Neuronal stem cell (in vitro differentiated cells): ENCODE results near the gene SURF2.
"Not testable (repeated sequence)": the region's sequence is repeated elsewhere in the genome, so short reads cannot be mapped to it uniquely, and the experiment has no call there.

ENCODE experiments used
- DNase-seq: peaks from one replicate; pipeline ENCODE4 v3.0.0-alpha.2; 2013; ENCODE audit warnings: low spot score
- H2AFZ ChIP-seq: one replicate; pipeline ENCODE4 v1.6.1; 2013; ENCODE audit warnings: mild to moderate bottlenecking, low read length, inconsistent platforms
- H2AK5ac ChIP-seq: 2 replicates; pipeline ENCODE4 v1.6.1; 2013; ENCODE audit warnings: low read depth, mild to moderate bottlenecking, inconsistent platforms, low read length, moderate library complexity, mixed read lengths
- H2BK120ac ChIP-seq: 2 replicates; pipeline ENCODE4 v1.6.1; 2013; ENCODE audit warnings: low read depth, mild to moderate bottlenecking, inconsistent platforms, low read length, moderate library complexity, mixed read lengths
- H2BK12ac ChIP-seq: one replicate; pipeline ENCODE4 v1.6.1; 2013; ENCODE audit warnings: low read length, inconsistent platforms
- H2BK15ac ChIP-seq: 2 replicates; pipeline ENCODE4 v1.6.1; 2013; ENCODE audit warnings: mild to moderate bottlenecking, low read length, inconsistent platforms, mixed read lengths
- H2BK5ac ChIP-seq: one replicate; pipeline ENCODE4 v1.6.1; 2013; ENCODE audit warnings: inconsistent platforms, mild to moderate bottlenecking, low read length, moderate library complexity
- H3K14ac ChIP-seq: one replicate; pipeline ENCODE4 v1.6.1; 2013; ENCODE audit warnings: low read length, inconsistent platforms
- H3K18ac ChIP-seq: 2 replicates; pipeline ENCODE4 v1.6.1; 2013; ENCODE audit warnings: low read length, inconsistent platforms
- H3K23ac ChIP-seq: 2 replicates; pipeline ENCODE4 v1.6.1; 2013; ENCODE audit warnings: low read depth, mild to moderate bottlenecking, mixed read lengths, low read length, inconsistent platforms; ENCODE audit not compliant: poor library complexity
- H3K27ac ChIP-seq: replicated peaks from 3 replicates; pipeline ENCODE4 v1.5.1; 2013; ENCODE audit warnings: low read length, inconsistent platforms
- H3K27me3 ChIP-seq, 3 experiments: 2 replicates each; pipeline ENCODE4 v1.6.1; 2013; ENCODE audit warnings: low read length in 3 of 3, mild to moderate bottlenecking in 2 of 3, inconsistent platforms in 1 of 3, low read depth in 1 of 3, mixed read lengths in 1 of 3, moderate library complexity in 1 of 3; ENCODE audit not compliant: control insufficient read depth in 3 of 3, insufficient read depth in 3 of 3
- H3K36me3 ChIP-seq, 2 donors: replicated peaks in 1 of 2; 2 replicates each; pipeline ENCODE4 v1.6.1; 2013; ENCODE audit warnings: low read length in 2 of 2; ENCODE audit not compliant: control insufficient read depth in 2 of 2, insufficient read depth in 2 of 2
- H3K4ac ChIP-seq: 2 replicates; pipeline ENCODE4 v1.6.1; 2013; ENCODE audit warnings: inconsistent platforms, mild to moderate bottlenecking, low read length, moderate library complexity
- H3K4me1 ChIP-seq, 2 donors: 1 replicate in 1 of 2; 2 replicates in 1 of 2; pipeline ENCODE4 v1.6.1; 2013; ENCODE audit warnings: low read length in 2 of 2, low read depth in 1 of 2; ENCODE audit not compliant: control insufficient read depth in 2 of 2, insufficient read depth in 1 of 2
- H3K4me2 ChIP-seq: one replicate; pipeline ENCODE4 v1.6.1; 2013; ENCODE audit warnings: mild to moderate bottlenecking, low read length, inconsistent platforms; ENCODE audit not compliant: insufficient read depth, poor library complexity, severe bottlenecking
- H3K4me3 ChIP-seq, 2 donors: 2 replicates each; pipeline ENCODE4 v1.5.1; 2013; ENCODE audit warnings: low read length in 2 of 2, mild to moderate bottlenecking in 2 of 2, inconsistent platforms in 1 of 2, moderate library complexity in 1 of 2
- H3K79me1 ChIP-seq: one replicate; pipeline ENCODE4 v1.6.1; 2013; ENCODE audit warnings: low read depth, mild to moderate bottlenecking, inconsistent platforms, low read length, moderate library complexity
- H3K9ac ChIP-seq: one replicate; pipeline ENCODE4 v1.6.1; 2013; ENCODE audit warnings: mild to moderate bottlenecking, low read depth, low read length, inconsistent platforms; ENCODE audit not compliant: poor library complexity
- H3K9me3 ChIP-seq, 2 donors: replicated peaks in 1 of 2; 2 replicates each; pipeline versions ENCODE3 to v1.6.1; 2013; ENCODE audit warnings: low read length in 2 of 2, mild to moderate bottlenecking in 2 of 2, inconsistent platforms in 1 of 2, low read depth in 1 of 2, mixed read lengths in 1 of 2, moderate library complexity in 1 of 2; ENCODE audit not compliant: control insufficient read depth in 2 of 2, insufficient read depth in 1 of 2
- H4K8ac ChIP-seq: one replicate; pipeline ENCODE4 v1.6.1; 2013; ENCODE audit warnings: low read depth, mild to moderate bottlenecking, inconsistent platforms, low read length, moderate library complexity
- H4K91ac ChIP-seq: one replicate; pipeline ENCODE4 v1.6.1; 2013; ENCODE audit warnings: low read length, low read depth, mild to moderate bottlenecking, inconsistent platforms; ENCODE audit not compliant: poor library complexity
- WGBS, 2 donors: extraction: QIAGEN DNeasy Blood & Tissue Kit; methylation state at CpG; one replicate each; pipeline ENCODE4 v1.1.7; 2013; ENCODE audit warnings: missing lambda C conversion rate in 2 of 2, mixed read lengths in 1 of 2; ENCODE audit not compliant: insufficient read length in 2 of 2, insufficient replicate concordance in 1 of 2; ENCODE audit errors: extremely low coverage in 2 of 2; 5-methylcytosine and 5-hydroxymethylcytosine counted together

Gene SURF2

GRCh38 chr9:133389562-133389961, 33.2 kb downstream of the SURF2 start:
- no peak overlapping the region for H3K4me2 ChIP-seq
- H3K18ac ChIP-seq: no peak overlapping the region
- H3K23ac ChIP-seq: no peak overlapping the region
- no peak overlapping the region for H3K27ac ChIP-seq
- no peak overlapping the region for H3K4me3 ChIP-seq
- H2AK5ac ChIP-seq: no peak overlapping the region
- no CpG with 5 or more reads among the region's 13 CpGs for whole genome bisulfite sequencing, 2 donors
- H4K91ac ChIP-seq: no peak overlapping the region
- H4K8ac ChIP-seq: no peak overlapping the region
- H2BK12ac ChIP-seq: peak overlapping the region; percentile 16
- no peak overlapping the region for H3K9ac ChIP-seq
- H3K79me1 ChIP-seq: no peaks in the 10 kb centered on the region
- peaks cover 4 to 6% of the 10 kb centered on the region in 2 donors for H3K9me3 ChIP-seq
- H2BK15ac ChIP-seq: peak overlapping the region; percentile 58
- no peaks in the 10 kb centered on the region for H3K27me3 ChIP-seq
- no peak overlapping the region for H3K14ac ChIP-seq
- H2AFZ ChIP-seq: no peak overlapping the region
- no peak overlapping the region for H3K4ac ChIP-seq
- no peak overlapping the region for H2BK120ac ChIP-seq
- no peaks in the 10 kb centered on the region for H3K36me3 ChIP-seq
- H2BK5ac ChIP-seq: peak overlapping the region; percentile 71
- no peak for DNase-seq
- H3K4me1 ChIP-seq: peaks cover 0 to 2% of the 10 kb centered on the region in 2 donors

GRCh38 chr9:133390713-133391112, 34.4 kb downstream of the SURF2 start:
- H2BK5ac ChIP-seq: no peak overlapping the region
- peaks cover 0 to 2% of the 10 kb centered on the region in 2 donors for H3K4me1 ChIP-seq
- H3K18ac ChIP-seq: no peak overlapping the region
- H2BK120ac ChIP-seq: no peak overlapping the region
- H3K27ac ChIP-seq: no peak overlapping the region
- peak overlapping the region; percentile 47 for H3K14ac ChIP-seq
- H3K36me3 ChIP-seq: no peaks in the 10 kb centered on the region
- no peak overlapping the region for H3K4me2 ChIP-seq
- no peak overlapping the region for H2BK12ac ChIP-seq
- peaks cover 4 to 6% of the 10 kb centered on the region in 2 donors for H3K9me3 ChIP-seq
- no peak overlapping the region for H3K23ac ChIP-seq
- H2AK5ac ChIP-seq: peak overlapping the region; percentile 63
- H3K79me1 ChIP-seq: no peaks in the 10 kb centered on the region
- no peak overlapping the region for H3K4ac ChIP-seq
- no peak overlapping the region for H2AFZ ChIP-seq
- no peak for DNase-seq
- H3K27me3 ChIP-seq: peaks cover 0 to 2% (median 0%) of the 10 kb centered on the region in 3 experiments
- H4K91ac ChIP-seq: no peak overlapping the region
- no peak overlapping the region for H2BK15ac ChIP-seq
- no peak overlapping the region for H3K9ac ChIP-seq
- WGBS, 2 donors: no CpG with 5 or more reads among the region's 7 CpGs
- H4K8ac ChIP-seq: no peak overlapping the region
- H3K4me3 ChIP-seq: no peak overlapping the region

- H3K36me3 ChIP-seq, H2BK12ac ChIP-seq, H3K9ac ChIP-seq, H2BK120ac ChIP-seq, H2AK5ac ChIP-seq, H3K18ac ChIP-seq, H4K8ac ChIP-seq, H3K4me3 ChIP-seq, H3K4me1 ChIP-seq, H3K27me3 ChIP-seq, H3K27ac ChIP-seq, H3K79me1 ChIP-seq, H3K4ac ChIP-seq, H3K4me2 ChIP-seq, H3K9me3 ChIP-seq, DNase-seq, H3K23ac ChIP-seq, H2AFZ ChIP-seq, H2BK5ac ChIP-seq, H3K14ac ChIP-seq, H4K91ac ChIP-seq, H2BK15ac ChIP-seq: not testable (repeated sequence)
- WGBS, 2 donors: no CpG with 5 or more reads among the region's 4 CpGs
Observed at GRCh38 chr9:133391449-133391848, 35.1 kb downstream of the SURF2 start.

- H3K27me3 ChIP-seq, H2BK5ac ChIP-seq, H3K23ac ChIP-seq, H2BK15ac ChIP-seq, H3K4ac ChIP-seq, H3K14ac ChIP-seq, H4K8ac ChIP-seq, H3K79me1 ChIP-seq, H3K9ac ChIP-seq, H4K91ac ChIP-seq, H3K18ac ChIP-seq, H2BK12ac ChIP-seq, H3K4me2 ChIP-seq, H3K4me1 ChIP-seq, H2BK120ac ChIP-seq, H2AK5ac ChIP-seq, H2AFZ ChIP-seq, H3K36me3 ChIP-seq, H3K27ac ChIP-seq, DNase-seq, H3K9me3 ChIP-seq, H3K4me3 ChIP-seq: not testable (repeated sequence)
- WGBS, 2 donors: no CpG with 5 or more reads among the region's 3 CpGs
Observed at GRCh38 chr9:133392308-133392707, 36.0 kb downstream of the SURF2 start.
